H9 (cell line): Measurements from ENCODE around the gene ADIG. TPM values are rescaled to one million over a fixed set of nuclear protein-coding genes. Genes with fewer than 3 reads are reported as not detected.

ENCODE experiments used
- DNase-seq: peaks from one replicate; pipeline ENCODE4 v3.0.0-alpha.2; 2017
- H2AFZ ChIP-seq: one replicate; pipeline ENCODE4 v1.6.1; 2013; ENCODE audit warnings: mild to moderate bottlenecking, low read length, control low read depth, moderate library complexity
- H2AK5ac ChIP-seq: 2 replicates; pipeline ENCODE4 v1.6.1; 2013; ENCODE audit warnings: low read length, control low read depth, mixed read lengths; ENCODE audit not compliant: insufficient read length
- H2BK120ac ChIP-seq: one replicate; pipeline ENCODE4 v1.6.1; 2013; ENCODE audit warnings: low read depth, mild to moderate bottlenecking, low read length, control low read depth, inconsistent platforms; ENCODE audit not compliant: poor library complexity, severe bottlenecking
- H2BK12ac ChIP-seq: 2 replicates; pipeline ENCODE4 v1.6.1; 2013; ENCODE audit warnings: low read length, control low read depth, mixed read lengths, low read depth; ENCODE audit not compliant: insufficient read length
- H2BK15ac ChIP-seq: 2 replicates; pipeline ENCODE4 v1.6.1; 2013; ENCODE audit warnings: low read depth, low read length, control low read depth
- H2BK20ac ChIP-seq: one replicate; pipeline ENCODE4 v1.6.1; 2013; ENCODE audit warnings: low read depth, mild to moderate bottlenecking, low read length, control low read depth, inconsistent platforms; ENCODE audit not compliant: poor library complexity, severe bottlenecking
- H2BK5ac ChIP-seq: 2 replicates; pipeline ENCODE4 v1.6.1; 2013; ENCODE audit warnings: low read length, control low read depth, mixed read lengths; ENCODE audit not compliant: insufficient read length
- H3K14ac ChIP-seq: 2 replicates; pipeline ENCODE4 v1.6.1; 2013; ENCODE audit warnings: low read length, control low read depth; ENCODE audit not compliant: insufficient read depth
- H3K18ac ChIP-seq: 2 replicates; pipeline ENCODE4 v1.6.1; 2013; ENCODE audit warnings: low read depth, mild to moderate bottlenecking, mixed read lengths, low read length, control low read depth; ENCODE audit not compliant: insufficient read length
- H3K23ac ChIP-seq: 2 replicates; pipeline ENCODE4 v1.6.1; 2013; ENCODE audit warnings: low read length, control low read depth, mixed read lengths, low read depth; ENCODE audit not compliant: insufficient read length
- H3K23me2 ChIP-seq: 2 replicates; pipeline ENCODE4 v1.6.1; 2013; ENCODE audit warnings: low read depth, mild to moderate bottlenecking, mixed read lengths, low read length, control low read depth; ENCODE audit not compliant: insufficient read length, poor library complexity, severe bottlenecking
- H3K27ac ChIP-seq: 2 replicates; pipeline ENCODE4 v1.5.1; 2013; ENCODE audit warnings: low read length, control low read depth, mixed read lengths, low read depth; ENCODE audit not compliant: insufficient read length
- H3K27me3 ChIP-seq: 2 replicates; pipeline ENCODE4 v1.6.1; 2013; ENCODE audit warnings: low read length, control low read depth, inconsistent platforms; ENCODE audit not compliant: insufficient read depth
- H3K4ac ChIP-seq: 2 replicates; pipeline ENCODE4 v1.6.1; 2013; ENCODE audit warnings: low read depth, mild to moderate bottlenecking, control low read depth, inconsistent platforms, low read length, moderate library complexity
- H3K4me1 ChIP-seq: 2 replicates; pipeline ENCODE4 v1.6.1; 2013; ENCODE audit warnings: low read length, control low read depth, inconsistent platforms; ENCODE audit not compliant: insufficient read depth
- H3K4me2 ChIP-seq: 2 replicates; pipeline ENCODE4 v1.6.1; 2013; ENCODE audit warnings: low read length, control low read depth, mixed read lengths; ENCODE audit not compliant: insufficient read length, insufficient read depth
- H3K56ac ChIP-seq: 2 replicates; pipeline ENCODE4 v1.6.1; 2013; ENCODE audit warnings: low read depth, mild to moderate bottlenecking, mixed read lengths, low read length, control low read depth; ENCODE audit not compliant: insufficient read length
- H3K79me1 ChIP-seq: 2 replicates; pipeline ENCODE4 v1.6.1; 2013; ENCODE audit warnings: low read depth, mild to moderate bottlenecking, moderate library complexity, low read length, control low read depth, inconsistent platforms; ENCODE audit not compliant: insufficient read depth, poor library complexity, severe bottlenecking
- H3K79me2 ChIP-seq: 2 replicates; pipeline ENCODE4 v1.6.1; 2013; ENCODE audit warnings: low read length, control low read depth, inconsistent platforms; ENCODE audit not compliant: insufficient read depth
- H3K9ac ChIP-seq: 2 replicates; pipeline ENCODE4 v1.6.1; 2013; ENCODE audit warnings: low read length, control low read depth, mixed read lengths; ENCODE audit not compliant: insufficient read length; ENCODE audit errors: extremely low read depth
- H3K9me3 ChIP-seq: one replicate; pipeline ENCODE4 v1.6.1; 2013; ENCODE audit warnings: low read depth, low read length, inconsistent platforms; ENCODE audit not compliant: control insufficient read depth
- H3T11ph ChIP-seq: one replicate; pipeline ENCODE4 v1.6.1; 2013; ENCODE audit warnings: mild to moderate bottlenecking, low read length, control low read depth, inconsistent platforms
- H4K20me1 ChIP-seq: one replicate; pipeline ENCODE4 v1.6.1; 2013; ENCODE audit not compliant: control insufficient read depth, insufficient read length, insufficient read depth
- H4K5ac ChIP-seq: 2 replicates; pipeline ENCODE4 v1.6.1; 2013; ENCODE audit warnings: low read depth, mild to moderate bottlenecking, mixed read lengths, low read length, control low read depth; ENCODE audit not compliant: insufficient read length
- H4K8ac ChIP-seq: replicated peaks from 2 replicates; pipeline ENCODE4 v1.6.1; 2013; ENCODE audit warnings: low read length, control low read depth, mixed read lengths, low read depth; ENCODE audit not compliant: insufficient read length
- H4K91ac ChIP-seq: 2 replicates; pipeline ENCODE4 v1.6.1; 2013; ENCODE audit warnings: low read depth, mild to moderate bottlenecking, moderate library complexity, mixed read lengths, low read length, control low read depth; ENCODE audit not compliant: insufficient read length
- H3K27ac Mint-ChIP-seq, 3 experiments: 2 replicates in 2 of 3; 3 replicates in 1 of 3; pipeline ENCODE4 v1.8.0; 2020 to 2021; ENCODE audit warnings: mixed read lengths in 3 of 3, mild to moderate bottlenecking in 1 of 3, moderate library complexity in 1 of 3
- H3K27me3 Mint-ChIP-seq: 2 replicates; pipeline ENCODE4 v1.8.0; 2021; ENCODE audit warnings: low read depth, mild to moderate bottlenecking, moderate library complexity, mixed read lengths
- H3K36me3 Mint-ChIP-seq, 3 experiments: 2 replicates in 2 of 3; 3 replicates in 1 of 3; pipeline ENCODE4 v1.8.0; 2020 to 2021; ENCODE audit warnings: low read depth in 3 of 3, mixed read lengths in 3 of 3; ENCODE audit not compliant: insufficient read depth in 1 of 3
- H3K4me1 Mint-ChIP-seq, 2 experiments: 2 replicates each; pipeline ENCODE4 v1.8.0; 2020; ENCODE audit warnings: mixed read lengths in 2 of 2
- H3K4me3 Mint-ChIP-seq, 2 experiments: 2 replicates in 1 of 2; 3 replicates in 1 of 2; pipeline ENCODE4 v1.8.0; 2020 to 2021; ENCODE audit warnings: mild to moderate bottlenecking in 2 of 2, mixed read lengths in 2 of 2, moderate library complexity in 1 of 2
- H3K9me3 Mint-ChIP-seq, 2 experiments: 2 replicates in 1 of 2; 3 replicates in 1 of 2; pipeline ENCODE4 v1.8.0; 2020; ENCODE audit warnings: mild to moderate bottlenecking in 2 of 2, mixed read lengths in 2 of 2, moderate library complexity in 1 of 2
- CTCF ChIP-seq: fragments of 200-600 bp; sonication (generic); conservative IDR thresholded peaks from 3 replicates; pipeline ENCODE4 v1.8.0; 2021; ENCODE audit warnings: antibody characterized with exemption, mild to moderate bottlenecking
- WGBS: extraction: QIAGEN DNeasy Blood & Tissue Kit; methylation state at CpG from one replicate; pipeline ENCODE4 v1.1.7; 2013; ENCODE audit warnings: missing lambda C conversion rate, low lambda C conversion rate, mixed read lengths; ENCODE audit not compliant: insufficient read length; ENCODE audit errors: extremely low coverage; 5-methylcytosine and 5-hydroxymethylcytosine counted together
- total RNA-seq: library from RNA; stranded (reverse); gene quantifications from 2 replicates; pipeline ENCODE4 v1.2.1, GENCODE V29; 2021

ADIG gene
- total RNA-seq, 1 experiment from 2014 or later, result not detected

DNA sequence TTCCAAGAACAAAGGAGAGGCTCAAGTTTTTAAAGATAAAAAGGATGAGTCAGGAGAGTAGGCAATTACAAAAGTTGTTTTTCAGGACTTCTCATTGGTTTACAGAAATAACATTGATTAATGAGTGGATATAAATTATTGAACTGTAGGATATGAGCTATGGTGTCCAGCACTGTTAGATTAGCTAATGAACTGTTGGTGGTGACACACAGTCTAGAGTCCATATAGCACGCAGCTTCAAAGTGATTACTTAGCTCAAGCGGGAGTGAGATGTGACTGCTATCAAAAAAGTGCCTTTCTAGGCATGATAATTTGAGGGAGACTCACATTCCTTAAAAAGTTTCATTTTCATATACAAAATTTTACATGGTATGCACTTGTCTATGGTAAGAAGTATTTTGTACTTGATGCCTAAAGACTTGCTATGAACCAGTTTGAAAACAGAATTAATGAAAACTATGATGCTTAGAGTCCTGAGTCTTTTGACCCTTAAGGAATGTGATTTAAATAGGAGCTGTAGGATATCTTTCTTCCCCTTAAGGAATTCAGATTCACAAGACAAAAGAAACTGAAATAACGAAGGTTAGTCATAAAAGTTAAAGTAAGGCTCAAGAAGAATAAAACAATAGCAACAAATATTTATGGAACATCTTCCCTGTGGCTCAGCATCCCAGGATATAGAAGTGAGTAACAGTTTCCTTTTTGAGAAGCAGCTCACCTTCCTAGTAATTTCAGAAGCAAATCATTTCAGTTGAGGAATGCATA is 22.2 kb upstream of the ADIG start:
- Histone ChIP-seq H2BK120ac (no peak overlapping the region), H3K18ac (no peak overlapping the region), H2BK20ac (no peak overlapping the region), H3K79me2 (no peaks in the 10 kb centered on the region), H3K9ac (no peak overlapping the region), H4K5ac (no peak overlapping the region), H3K27ac (no peak overlapping the region), H3T11ph (no peak overlapping the region), H3K4ac (no peak overlapping the region), H4K8ac (no peak overlapping the region), H2BK5ac (no peak overlapping the region), H4K20me1 (no peaks in the 10 kb centered on the region), H3K4me2 (no peak overlapping the region), H2BK15ac (no peak overlapping the region), H3K56ac (no peak overlapping the region), H3K79me1 (no peaks in the 10 kb centered on the region), H2AK5ac (no peak overlapping the region), H2AFZ (no peak overlapping the region), H3K9me3 (no peaks in the 10 kb centered on the region), H3K4me1 (no peaks in the 10 kb centered on the region), H3K23ac (no peak overlapping the region), H3K14ac (no peak overlapping the region), H3K23me2 (no peaks in the 10 kb centered on the region), H2BK12ac (no peak overlapping the region), H3K27me3 (no peaks in the 10 kb centered on the region), H4K91ac (no peak overlapping the region)
- DNase-seq, result no peak
- TF ChIP-seq CTCF, result no peak
- H3K4me1 Mint-ChIP-seq, result no peaks in the 10 kb centered on the region; a peak in 1 of 4 replicates
- no peaks in the 10 kb centered on the region for H3K9me3 Mint-ChIP-seq
- H3K36me3 Mint-ChIP-seq, result peaks cover 12 to 36% (median 24%) of the 10 kb centered on the region in 3 experiments; a peak in 6 of 7 replicates
- H3K27me3 Mint-ChIP-seq, result no peaks in the 10 kb centered on the region
- no CpG with 5 or more reads among the region's 3 CpGs for WGBS
- 0 out of 7 replicates have a peak overlapping the region, but pooled peaks of 1 of the 3 experiments have one; percentile 8 for H3K27ac Mint-ChIP-seq
- H3K4me3 Mint-ChIP-seq, result no peak overlapping the region
